ENCODE results near the gene IGSF3.
"Not testable (repeated sequence)": the region's sequence is repeated elsewhere in the genome, so short reads cannot be mapped to it uniquely, and the experiment has no call there.

- not testable (repeated sequence) for TF ChIP-seq CTCF (IDR thresholded peaks at IDR 0.05; ENCODE audit: control extremely low read depth in 1 of 3, insufficient read depth in 1 of 3, low read depth in 1 of 3, low read length in 3 of 3); FOSL1 (IDR thresholded peaks at IDR 0.05; ENCODE audit: insufficient read depth, low read depth, low read length); POLR2AphosphoS5 (IDR thresholded peaks at IDR 0.05; ENCODE audit: low read depth, low read length); SP1 (IDR thresholded peaks at IDR 0.05; ENCODE audit: low read depth, low read length); MAFK (IDR thresholded peaks at IDR 0.05; ENCODE audit: low read depth, low read length); RAD21 (IDR thresholded peaks at IDR 0.05 in 1 of 2, conservative IDR thresholded peaks at IDR 0.05 in 1 of 2; ENCODE audit: low read depth in 2 of 2, low read length in 2 of 2); POLR2A (IDR thresholded peaks at IDR 0.05; ENCODE audit: control extremely low read depth in 1 of 2, low read depth in 2 of 2, low read length in 2 of 2); KDM1A (IDR thresholded peaks at IDR 0.05; ENCODE audit: borderline replicate concordance, low read length); SP2 (IDR thresholded peaks at IDR 0.05; ENCODE audit: low read length); MAX (IDR thresholded peaks at IDR 0.05); EZH2 (IDR thresholded peaks at IDR 0.05; ENCODE audit: low read depth, low read length, severe bottlenecking); TEAD4 (IDR thresholded peaks at IDR 0.05; ENCODE audit: low read depth, low read length); RXRA (IDR thresholded peaks at IDR 0.05; ENCODE audit: insufficient read depth, low read depth, low read length)
These were observed 40.2 kb downstream of the IGSF3 start for GRCh38 chr1:116627357-116627756.

All from H1 (cell line).